NCI-H1417 treated with DMSO at 0.1 percent for 48 hours (cell line): ENCODE results near the gene SLC35G4.
"Not testable (repeated sequence)": the region's sequence is repeated elsewhere in the genome, so short reads cannot be mapped to it uniquely, and the experiment has no call there.

Source experiments
- DNase-seq: peaks from one replicate; lab custom pipeline; 2025; lab: John Stamatoyannopoulos, UW

SLC35G4 gene

DNA sequence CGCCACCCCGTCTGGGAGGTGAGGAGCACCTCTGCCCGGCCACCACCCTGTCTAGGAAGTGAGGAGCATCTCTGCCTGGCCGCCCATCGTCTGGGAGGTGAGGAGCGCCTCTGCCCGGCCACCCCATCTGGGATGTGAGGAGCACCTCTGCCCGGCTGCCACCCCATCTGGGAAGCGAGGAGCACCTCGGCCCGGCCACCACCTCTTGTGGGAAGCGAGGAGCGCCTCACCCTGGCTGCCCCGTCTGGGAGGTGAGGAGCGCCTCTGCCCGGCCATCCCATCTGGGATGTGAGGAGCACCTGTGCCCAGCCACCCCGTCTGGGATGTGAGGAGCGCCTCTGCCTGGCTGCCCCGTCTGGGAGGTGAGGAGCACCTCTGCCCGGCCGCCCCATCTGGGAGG lies 4.6 kb downstream of the SLC35G4 start:
- DNase-seq, result not testable (repeated sequence)

DNA sequence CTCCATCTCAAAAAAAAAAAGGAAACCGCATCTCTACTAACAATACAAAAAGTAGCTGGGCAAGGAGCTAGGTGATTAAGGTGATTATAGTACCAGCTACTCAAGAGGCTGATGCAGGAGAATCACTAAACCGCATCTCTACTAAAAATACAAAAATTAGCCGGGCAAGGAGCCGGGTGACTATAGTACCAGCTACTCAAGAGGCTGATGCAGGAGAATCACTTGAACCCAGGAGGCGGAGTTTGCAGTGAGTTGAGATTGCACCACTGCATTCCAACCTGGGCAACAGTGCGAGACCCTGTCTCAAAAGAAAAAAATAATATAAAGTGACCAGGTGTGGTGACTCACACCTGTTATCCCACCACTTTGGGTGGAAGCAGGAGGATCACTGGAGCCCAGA lies 5.6 kb downstream of the SLC35G4 start:
- not testable (repeated sequence) for DNase-seq

DNA sequence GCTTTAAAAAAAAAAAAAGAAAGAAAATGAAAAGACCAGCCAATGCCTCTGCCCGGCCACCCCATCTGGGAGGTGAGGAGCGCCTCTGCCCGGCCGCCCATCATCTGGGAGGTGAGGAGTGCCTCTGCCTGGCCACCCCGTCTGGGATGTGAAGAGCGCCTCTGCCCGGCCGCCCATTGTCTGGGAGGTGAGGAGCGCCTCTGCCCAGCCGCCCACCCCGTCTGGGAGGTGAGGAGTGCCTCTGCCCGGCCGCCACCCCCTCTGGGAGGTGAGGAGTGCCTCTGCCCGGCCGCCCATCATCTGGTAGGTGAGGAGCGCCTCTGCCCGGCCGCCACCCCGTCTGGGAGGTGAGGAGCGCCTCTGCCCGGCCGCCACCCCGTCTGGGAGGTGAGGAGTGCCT lies 37.9 kb downstream of the SLC35G4 start:
- DNase-seq, result not testable (repeated sequence)

DNA sequence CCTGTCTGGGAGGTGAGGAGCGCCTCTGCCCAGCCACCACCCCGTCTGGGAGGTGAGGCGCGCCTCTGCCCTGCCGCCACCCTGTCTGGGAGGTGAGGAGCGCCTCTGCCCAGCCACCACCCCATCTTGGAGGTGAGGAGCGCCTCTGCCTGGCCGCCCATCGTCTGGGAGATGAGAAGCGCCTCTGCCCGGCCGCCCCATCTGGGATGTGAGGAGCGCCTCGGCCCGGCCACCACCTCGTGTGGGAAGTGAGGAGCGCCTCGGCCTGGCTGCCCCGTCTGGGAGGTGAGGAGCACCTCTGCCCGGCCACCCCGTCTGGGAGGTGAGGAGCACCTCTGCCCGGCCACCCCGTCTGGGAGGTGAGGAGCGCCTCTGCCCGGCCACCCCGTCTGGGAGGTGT lies 38.4 kb downstream of the SLC35G4 start:
- not testable (repeated sequence) for DNase-seq

DNA sequence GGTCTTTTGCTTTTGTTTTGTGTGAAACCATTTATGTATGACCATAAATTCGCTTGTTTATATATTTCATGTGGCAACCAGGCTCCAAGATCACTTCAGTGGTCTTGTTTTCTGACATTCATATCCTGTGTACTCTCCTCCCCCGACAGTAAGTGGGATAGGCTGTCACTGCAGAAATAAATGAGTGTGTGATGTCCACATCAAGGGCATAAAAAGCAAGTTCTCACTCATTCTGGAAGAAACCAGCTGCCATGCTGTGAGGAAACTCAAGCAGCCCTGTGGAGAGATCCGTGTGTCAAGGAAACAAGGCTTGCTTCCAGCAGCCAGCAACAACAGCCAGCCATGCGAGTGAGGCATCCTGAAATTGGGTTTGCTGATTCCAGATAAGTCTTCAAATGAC lies 40.4 kb downstream of the SLC35G4 start:
- no peak for DNase-seq

DNA sequence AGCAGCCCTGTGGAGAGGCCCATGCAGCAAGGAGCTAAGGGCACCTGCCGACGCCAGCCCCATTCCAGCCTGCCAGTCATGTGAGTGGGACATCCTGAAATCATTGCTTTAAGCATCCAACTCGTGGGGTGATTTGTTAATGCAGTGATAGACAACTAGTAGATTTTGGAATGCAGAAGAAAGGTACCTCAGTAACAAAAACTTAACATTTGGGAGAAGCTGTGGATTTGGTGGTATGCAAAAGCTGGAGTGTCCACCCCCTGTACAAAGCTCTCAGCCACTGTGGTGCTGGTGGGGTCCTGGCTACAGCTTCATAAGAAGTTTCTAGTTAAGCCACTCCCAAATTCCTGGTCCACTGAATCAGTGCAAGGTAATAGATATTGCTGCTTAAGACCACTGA lies 42.5 kb downstream of the SLC35G4 start:
- no peak for DNase-seq

DNA sequence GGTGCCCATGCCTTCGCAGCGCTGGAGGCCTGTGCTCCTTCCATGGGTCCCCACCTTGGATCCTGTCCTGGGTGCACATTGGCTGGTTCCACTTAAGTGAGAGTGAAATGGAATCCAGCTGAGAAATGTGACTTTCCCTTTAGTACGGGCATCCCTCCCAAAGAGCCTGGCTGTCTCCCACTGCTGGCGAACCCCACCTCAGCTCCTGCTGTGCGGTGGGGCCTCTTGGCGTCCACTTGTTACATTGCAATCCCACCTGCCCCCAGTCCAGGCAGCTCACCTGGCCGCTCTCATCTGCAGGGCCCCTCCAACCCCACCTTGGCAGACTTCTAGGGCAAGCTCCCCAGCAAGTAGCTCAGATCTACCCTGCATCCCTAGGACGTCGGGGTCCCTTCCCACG lies 44.1 kb downstream of the SLC35G4 start:
- DNase-seq, result no peak

DNA sequence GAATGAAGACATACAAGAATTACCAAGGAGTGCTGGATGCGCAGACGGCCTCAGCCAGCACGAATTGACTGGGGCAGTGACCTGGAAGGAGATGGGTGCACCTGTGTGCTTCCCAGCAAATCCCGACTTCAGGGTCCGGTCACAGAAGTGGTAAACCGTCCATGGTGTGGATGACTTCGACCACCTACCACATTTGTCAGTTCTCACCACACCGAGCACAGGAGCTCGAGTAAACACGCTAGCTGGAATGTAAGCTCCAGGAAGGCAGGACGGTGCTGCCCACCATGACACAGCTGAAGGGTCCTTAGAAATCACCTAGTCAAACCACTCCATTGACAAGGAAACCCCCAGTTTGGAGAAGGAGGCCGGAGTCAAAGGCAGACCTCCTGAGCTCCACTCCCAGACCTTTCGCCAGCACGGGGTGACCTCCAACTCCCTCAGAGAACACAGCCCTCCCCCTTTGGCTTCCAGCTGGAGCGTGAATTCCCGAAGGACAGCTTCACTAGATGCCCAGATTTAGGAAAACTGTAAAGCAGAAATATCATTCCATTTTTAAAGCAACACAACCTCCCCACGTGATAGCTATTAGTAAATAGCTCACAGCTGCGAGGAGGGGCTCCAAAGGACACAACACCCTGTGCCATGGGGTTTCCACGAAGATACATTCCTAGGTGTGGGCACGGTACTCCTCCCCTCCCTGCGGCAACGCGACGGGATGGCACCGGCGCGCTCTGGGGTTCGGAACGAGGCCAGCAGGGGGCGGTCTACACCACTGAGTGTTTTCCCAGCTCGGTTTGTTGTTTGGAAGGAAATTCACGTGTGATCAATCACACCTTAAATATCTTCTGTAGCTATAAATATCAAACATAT lies 45.6 kb downstream of the SLC35G4 start:
- DNase-seq, result no peak

DNA sequence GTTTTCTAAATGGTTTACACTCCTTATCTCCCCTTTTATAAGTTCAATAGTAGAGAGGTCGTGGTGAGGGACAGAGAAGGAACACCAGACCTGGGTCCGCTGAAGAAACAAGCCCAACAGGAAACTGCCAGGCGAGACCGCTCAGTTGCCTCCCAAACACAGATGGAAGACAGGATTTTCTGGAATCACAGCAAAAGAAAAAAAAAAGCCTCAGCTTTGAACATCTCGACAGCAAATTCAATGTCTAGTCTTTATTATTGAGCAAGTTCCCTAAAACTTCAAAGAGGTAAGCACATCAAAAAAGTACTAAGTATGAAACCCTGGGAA lies 46.2 kb downstream of the SLC35G4 start:
- DNase-seq, result no peak

DNA sequence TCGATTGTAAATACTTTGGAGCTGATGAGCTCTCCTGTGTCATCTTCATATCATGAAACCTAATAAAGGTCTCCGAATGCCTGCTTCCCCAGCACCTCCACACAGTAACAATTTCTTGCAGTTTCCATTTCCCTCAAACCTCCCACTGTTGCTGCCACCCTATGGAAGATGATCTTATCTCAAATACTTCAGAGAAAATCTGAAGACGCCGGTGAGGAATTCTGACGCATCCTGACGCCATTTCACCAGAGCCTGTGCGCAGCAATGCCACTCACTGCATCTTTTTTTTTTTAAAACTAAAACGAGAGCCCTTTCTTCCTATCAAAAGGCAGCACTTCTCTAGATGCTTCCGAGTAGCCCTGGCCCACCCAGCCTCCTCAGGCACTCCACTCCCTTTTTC lies 47.8 kb downstream of the SLC35G4 start:
- no peak for DNase-seq

DNA sequence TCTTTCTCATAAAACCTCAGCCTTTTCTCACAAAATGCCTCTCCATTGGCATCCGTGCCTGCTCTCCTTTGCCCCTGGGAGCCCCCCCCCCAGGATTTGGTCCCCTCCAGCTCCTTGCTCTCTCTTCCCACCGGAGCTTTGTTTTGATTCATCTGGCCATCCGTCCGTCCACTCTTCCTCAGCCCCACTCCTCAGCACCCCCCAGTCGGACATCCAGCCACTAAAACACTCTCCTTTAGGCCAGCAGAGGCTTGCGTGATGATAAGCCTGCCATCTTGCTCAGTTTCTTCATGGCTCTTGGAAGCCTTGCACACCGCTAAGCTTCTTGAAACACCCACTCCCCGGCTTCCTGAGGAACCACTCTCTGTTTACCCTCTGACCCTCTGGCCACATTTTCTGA lies 48.2 kb downstream of the SLC35G4 start:
- no peak for DNase-seq

DNA sequence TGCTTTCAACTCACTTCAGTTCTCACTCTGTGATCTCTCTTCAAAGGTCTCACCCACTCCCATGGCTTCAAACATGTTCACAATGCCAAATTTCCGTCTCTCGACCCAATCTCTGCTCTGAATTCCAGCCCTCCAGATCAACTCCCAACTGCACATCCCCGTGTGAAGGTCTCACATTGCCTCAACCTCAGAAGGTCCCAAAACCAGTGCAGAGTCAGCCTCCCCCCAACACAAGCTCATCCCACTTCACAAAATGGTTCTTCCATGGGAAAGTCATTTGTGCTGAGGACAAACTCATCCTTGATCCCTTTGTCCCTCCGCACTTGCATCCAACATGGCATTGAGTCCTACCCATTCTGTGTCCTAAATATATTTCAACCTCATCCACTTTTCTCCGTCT lies 48.6 kb downstream of the SLC35G4 start:
- DNase-seq, result no peak

DNA sequence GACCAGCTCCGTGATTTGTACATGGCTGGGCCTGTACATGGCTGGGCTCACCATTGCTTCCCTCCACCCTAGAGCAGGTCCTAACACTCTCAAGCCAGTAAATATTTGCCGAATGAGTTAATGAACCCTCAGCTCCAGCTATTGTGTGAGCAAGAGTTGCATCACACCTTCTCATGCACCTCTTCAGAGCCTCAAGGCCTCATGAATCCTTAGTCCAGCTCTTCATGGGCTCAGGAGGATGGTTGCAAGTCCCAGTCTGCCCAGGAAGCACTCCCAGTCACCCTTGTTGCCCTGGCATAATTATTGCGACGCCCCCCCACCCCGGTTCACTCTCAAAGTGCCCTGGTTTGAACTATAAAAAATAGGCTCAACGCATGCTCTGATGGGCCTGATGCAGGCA lies 49.6 kb downstream of the SLC35G4 start:
- no peak for DNase-seq
